ENCODE measurements around the gene CHP1.

CHP1 gene

DNA sequence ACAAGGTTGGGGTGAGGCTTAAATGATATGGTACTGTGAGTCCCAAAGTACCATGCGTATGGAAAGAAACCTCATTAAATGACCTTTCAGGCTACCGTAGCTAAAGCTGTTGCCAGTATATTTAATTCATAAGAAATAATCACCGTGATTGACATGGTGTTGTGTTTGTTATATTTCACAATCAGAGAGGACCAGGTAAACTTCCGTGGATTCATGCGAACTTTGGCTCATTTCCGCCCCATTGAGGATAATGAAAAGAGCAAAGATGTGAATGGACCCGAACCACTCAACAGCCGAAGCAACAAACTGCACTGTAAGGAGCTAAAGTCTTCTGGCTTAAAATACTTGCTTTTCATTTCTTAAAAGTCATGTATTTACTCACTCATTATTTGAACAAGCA is 31.5 kb downstream of the CHP1 start:
- in situ Hi-C loops (cut with MboI; ENCODE audit: low sequenced_read_pairs, unreplicated experiment), result no loop called here
- no peak for DNase-seq (ENCODE audit: low spot score)
- TF ChIP-seq, protein P1, sequence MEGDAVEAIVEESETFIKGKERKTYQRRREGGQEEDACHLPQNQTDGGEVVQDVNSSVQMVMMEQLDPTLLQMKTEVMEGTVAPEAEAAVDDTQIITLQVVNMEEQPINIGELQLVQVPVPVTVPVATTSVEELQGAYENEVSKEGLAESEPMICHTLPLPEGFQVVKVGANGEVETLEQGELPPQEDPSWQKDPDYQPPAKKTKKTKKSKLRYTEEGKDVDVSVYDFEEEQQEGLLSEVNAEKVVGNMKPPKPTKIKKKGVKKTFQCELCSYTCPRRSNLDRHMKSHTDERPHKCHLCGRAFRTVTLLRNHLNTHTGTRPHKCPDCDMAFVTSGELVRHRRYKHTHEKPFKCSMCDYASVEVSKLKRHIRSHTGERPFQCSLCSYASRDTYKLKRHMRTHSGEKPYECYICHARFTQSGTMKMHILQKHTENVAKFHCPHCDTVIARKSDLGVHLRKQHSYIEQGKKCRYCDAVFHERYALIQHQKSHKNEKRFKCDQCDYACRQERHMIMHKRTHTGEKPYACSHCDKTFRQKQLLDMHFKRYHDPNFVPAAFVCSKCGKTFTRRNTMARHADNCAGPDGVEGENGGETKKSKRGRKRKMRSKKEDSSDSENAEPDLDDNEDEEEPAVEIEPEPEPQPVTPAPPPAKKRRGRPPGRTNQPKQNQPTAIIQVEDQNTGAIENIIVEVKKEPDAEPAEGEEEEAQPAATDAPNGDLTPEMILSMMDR (IDR thresholded peaks at IDR 0.05; ENCODE audit: borderline replicate concordance, control extremely low read depth, extremely low read depth, insufficient read depth, missing control alignments), result no peak

DNA sequence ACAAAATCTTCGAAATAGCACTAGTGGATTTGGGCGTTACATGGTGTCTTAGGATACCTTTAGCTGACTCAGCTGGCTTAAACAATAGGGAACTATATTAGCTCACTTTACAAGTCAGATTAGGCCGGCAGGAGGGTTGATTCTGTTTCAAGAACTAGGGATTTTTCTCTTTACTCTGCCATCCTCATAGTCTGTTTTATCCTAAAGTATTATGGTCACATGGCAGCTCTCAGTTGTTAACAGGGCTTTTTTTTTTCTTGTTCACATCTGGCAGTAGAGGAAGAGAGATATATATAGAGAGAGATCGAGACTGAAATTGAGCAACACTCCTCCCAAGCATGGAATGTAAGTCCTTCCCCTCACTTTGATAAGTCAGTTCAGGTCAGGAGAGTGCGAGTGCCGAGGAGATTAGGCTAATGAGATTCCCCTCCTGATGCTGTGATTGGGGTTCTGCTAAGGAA is 32.9 kb downstream of the CHP1 start:
- DNase-seq (ENCODE audit: low spot score), result no peak
- TF ChIP-seq, protein P1 (IDR thresholded peaks at IDR 0.05; ENCODE audit: borderline replicate concordance, control extremely low read depth, extremely low read depth, insufficient read depth, missing control alignments), result no peak
- in situ Hi-C loops (cut with MboI; ENCODE audit: low sequenced_read_pairs, unreplicated experiment), result no loop called here

DNA sequence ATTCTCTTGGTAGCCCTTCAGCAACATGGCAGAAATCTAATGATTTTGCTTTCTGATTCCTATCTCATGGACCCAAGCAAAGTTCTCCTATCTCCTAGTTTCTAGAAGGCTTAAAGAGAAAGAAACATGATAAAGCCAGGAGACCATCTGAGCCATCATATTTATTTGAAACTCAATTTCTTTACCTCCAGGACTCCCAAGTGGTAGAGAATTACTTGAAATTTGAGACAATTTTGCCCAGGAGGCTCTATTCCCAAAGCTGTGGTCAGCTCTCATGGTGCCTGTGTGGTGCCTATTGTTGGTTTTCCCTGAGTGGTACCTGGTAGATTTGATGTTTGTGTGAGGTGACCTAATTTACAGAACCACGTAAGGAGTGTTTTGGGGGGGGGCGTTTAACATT is 38.8 kb downstream of the CHP1 start:
- DNase-seq (ENCODE audit: low spot score), result no peak
- TF ChIP-seq, protein P1 (IDR thresholded peaks at IDR 0.05; ENCODE audit: borderline replicate concordance, control extremely low read depth, extremely low read depth, insufficient read depth, missing control alignments), result no peak
- in situ Hi-C loops (cut with MboI; ENCODE audit: low sequenced_read_pairs, unreplicated experiment), result no loop called here

DNA sequence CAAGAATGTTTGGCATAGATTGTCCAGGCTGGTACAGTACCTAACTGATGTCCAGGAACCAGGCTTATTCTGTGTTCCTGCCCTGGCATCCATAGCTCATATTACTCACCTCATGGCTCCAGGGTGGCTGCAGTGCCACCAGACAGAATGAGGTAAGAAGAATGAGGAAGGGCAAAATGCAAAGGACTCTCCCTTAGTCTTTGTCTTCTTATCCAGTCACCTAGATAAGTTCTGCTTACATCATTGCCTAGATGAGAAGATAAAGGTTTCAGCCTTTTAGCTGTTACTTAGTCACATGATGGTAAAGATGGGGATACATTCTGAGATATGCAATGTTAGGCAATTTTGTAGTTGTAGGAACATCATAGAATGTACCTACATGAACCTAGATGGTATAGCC is 45.8 kb downstream of the CHP1 start:
- in situ Hi-C loops (cut with MboI; ENCODE audit: low sequenced_read_pairs, unreplicated experiment), result no loop called here
- TF ChIP-seq, protein P1 (IDR thresholded peaks at IDR 0.05; ENCODE audit: borderline replicate concordance, control extremely low read depth, extremely low read depth, insufficient read depth, missing control alignments), result no peak
- no peak for DNase-seq (ENCODE audit: low spot score)

DNA sequence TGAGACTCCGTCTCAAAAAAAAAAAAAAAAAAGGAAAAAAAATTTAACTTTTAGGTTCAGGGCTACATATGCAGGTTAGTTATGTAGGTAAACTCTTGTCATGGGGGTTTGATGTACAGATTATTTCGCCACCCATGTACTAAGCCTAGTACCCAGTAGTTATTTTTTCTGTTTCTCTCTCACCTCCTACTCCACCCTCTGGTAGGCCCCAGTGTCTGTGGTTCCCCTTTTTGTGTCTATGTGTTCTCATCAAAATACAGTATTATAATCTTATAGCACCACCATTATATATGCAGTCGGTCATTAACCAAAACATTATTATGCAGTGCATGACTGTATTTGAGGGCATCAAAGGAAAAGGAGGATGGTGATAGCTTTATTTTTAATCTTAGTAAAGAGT is 47.3 kb downstream of the CHP1 start:
- in situ Hi-C loops (cut with MboI; ENCODE audit: low sequenced_read_pairs, unreplicated experiment), result no loop called here
- TF ChIP-seq, protein P1 (IDR thresholded peaks at IDR 0.05; ENCODE audit: borderline replicate concordance, control extremely low read depth, extremely low read depth, insufficient read depth, missing control alignments), result no peak

DNA sequence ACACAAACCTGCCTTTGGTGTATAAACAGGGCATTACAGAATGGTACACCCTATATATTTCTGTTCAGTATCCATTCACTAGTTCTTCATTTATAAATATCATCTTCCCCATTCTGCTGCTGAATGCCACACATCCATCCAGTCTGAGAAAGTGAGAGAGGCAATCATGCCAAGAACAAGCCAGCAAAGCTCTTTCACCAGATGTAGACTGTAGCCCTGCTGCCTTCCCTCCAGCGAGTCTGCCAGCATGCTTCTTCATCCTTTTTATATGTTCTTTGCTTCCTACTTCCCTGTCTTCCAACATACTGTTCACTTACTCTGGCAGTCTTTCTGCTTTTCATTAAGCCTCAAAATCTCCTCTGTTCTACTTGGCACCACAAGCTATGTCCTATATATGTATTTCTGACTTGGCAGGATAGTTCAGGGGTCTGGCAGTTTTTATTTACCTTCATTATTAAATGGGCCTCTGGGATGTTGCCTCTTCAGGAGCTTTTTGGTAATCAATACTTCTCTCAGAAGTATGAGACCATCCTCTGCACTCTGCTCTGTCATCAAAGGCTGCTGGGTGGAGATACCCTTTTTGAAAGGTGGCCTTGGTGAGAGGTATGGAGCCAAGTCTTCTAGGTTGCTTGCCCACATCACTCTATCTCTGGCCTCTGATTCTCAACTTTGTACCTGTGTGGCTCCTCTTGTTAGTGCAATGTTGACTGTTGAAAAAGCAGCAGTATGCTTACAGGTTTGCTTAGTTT is 48.6 kb downstream of the CHP1 start:
- TF ChIP-seq, protein P1 (IDR thresholded peaks at IDR 0.05; ENCODE audit: borderline replicate concordance, control extremely low read depth, extremely low read depth, insufficient read depth, missing control alignments), result no peak
- no peak for DNase-seq (ENCODE audit: low spot score)
- in situ Hi-C loops (cut with MboI; ENCODE audit: low sequenced_read_pairs, unreplicated experiment), result no loop called here

More for the DNA sequence above, 47.3 kb downstream of the CHP1 start:
- DNase-seq (ENCODE audit: low spot score), result no peak
